A549 (cell line): ENCODE measurements around the gene DCLK2.

ENCODE experiments used
- MAX ChIP-seq: IDR thresholded peaks from 2 replicates; pipeline ENCODE4 v1.6.1; 2012
- POLR2A ChIP-seq: IDR thresholded peaks from 2 replicates; pipeline ENCODE4 v1.6.1; 2012; ENCODE audit warnings: mild to moderate bottlenecking, low read length
- RFX5 ChIP-seq: fragments of 450-650 bp; IDR thresholded peaks from 2 replicates; pipeline ENCODE4 v1.7.1; 2014; ENCODE audit warnings: antibody characterized with exemption, mild to moderate bottlenecking, moderate library complexity
- TFCP2L1 ChIP-seq: fragments of 250-450 bp; sonication (Bioruptor Pico); IDR thresholded peaks from 2 replicates; pipeline ENCODE4 v1.5.0; 2021; ENCODE audit warnings: mild to moderate bottlenecking
- TF ChIP-seq, protein P1 (sequence below): fragments of >200 bp; sonication (Bioruptor Twin); formaldehyde crosslinking; IDR thresholded peaks from 3 replicates; pipeline ENCODE4 v1.5.1; 2016

DNA sequence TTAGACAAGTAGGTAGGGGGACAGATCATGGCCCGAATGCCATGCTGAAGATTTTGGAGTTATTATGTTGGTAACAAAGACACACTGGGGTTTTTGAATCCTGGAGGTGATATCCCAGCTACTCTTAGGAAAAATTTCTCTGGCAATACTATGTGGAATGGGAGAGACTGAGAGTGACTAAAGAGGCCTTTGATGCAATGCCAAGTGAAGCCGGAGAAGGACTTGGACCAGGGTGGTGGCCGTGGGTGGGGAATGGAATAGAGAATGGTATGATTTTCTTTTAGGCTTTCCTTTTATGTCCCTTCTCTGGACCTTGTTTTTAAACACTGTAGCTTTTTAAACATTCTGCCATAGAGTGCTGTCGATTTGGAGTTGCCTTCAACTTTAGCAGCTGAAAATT is 141.6 kb downstream of the DCLK2 start:
- TF ChIP-seq TFCP2L1 (CRISPR knock-in tag) (no peak), RFX5 (no peak), MAX (no peak), POLR2A (no peak)
- TF ChIP-seq, protein P1, sequence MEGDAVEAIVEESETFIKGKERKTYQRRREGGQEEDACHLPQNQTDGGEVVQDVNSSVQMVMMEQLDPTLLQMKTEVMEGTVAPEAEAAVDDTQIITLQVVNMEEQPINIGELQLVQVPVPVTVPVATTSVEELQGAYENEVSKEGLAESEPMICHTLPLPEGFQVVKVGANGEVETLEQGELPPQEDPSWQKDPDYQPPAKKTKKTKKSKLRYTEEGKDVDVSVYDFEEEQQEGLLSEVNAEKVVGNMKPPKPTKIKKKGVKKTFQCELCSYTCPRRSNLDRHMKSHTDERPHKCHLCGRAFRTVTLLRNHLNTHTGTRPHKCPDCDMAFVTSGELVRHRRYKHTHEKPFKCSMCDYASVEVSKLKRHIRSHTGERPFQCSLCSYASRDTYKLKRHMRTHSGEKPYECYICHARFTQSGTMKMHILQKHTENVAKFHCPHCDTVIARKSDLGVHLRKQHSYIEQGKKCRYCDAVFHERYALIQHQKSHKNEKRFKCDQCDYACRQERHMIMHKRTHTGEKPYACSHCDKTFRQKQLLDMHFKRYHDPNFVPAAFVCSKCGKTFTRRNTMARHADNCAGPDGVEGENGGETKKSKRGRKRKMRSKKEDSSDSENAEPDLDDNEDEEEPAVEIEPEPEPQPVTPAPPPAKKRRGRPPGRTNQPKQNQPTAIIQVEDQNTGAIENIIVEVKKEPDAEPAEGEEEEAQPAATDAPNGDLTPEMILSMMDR, result no peak
